WI38 (cell line): Measurements from ENCODE around the gene IGSF21.
"Not testable (repeated sequence)": the region's sequence is repeated elsewhere in the genome, so short reads cannot be mapped to it uniquely, and the experiment has no call there.

Experiments used
- H3K4me3 ChIP-seq: 2 replicates; pipeline ENCODE4 v1.5.1; 2011; ENCODE audit warnings: low read depth, mild to moderate bottlenecking, control low read depth, low read length
- CTCF ChIP-seq: IDR thresholded peaks from 2 replicates; pipeline ENCODE4 v1.5.1; 2012; ENCODE audit warnings: low read depth, mild to moderate bottlenecking, control low read depth, low read length

IGSF21 gene

GRCh38 chr1:18414872-18415447 is 307.4 kb downstream of the IGSF21 start:
- TF ChIP-seq CTCF, result no peak
- no peak overlapping the region for H3K4me3 ChIP-seq

- H3K4me3 ChIP-seq, result no peak overlapping the region
- TF ChIP-seq CTCF, result no peak
Measured at GRCh38 chr1:18415448-18416027, 307.9 kb downstream of the IGSF21 start.

GRCh38 chr1:18416126-18416525 is 308.5 kb downstream of the IGSF21 start:
- H3K4me3 ChIP-seq, result not testable (repeated sequence)

GRCh38 chr1:18417316-18418269 is 310.0 kb downstream of the IGSF21 start:
- TF ChIP-seq CTCF, result no peak
- H3K4me3 ChIP-seq, result no peak overlapping the region

GRCh38 chr1:18419113-18419844 is 311.7 kb downstream of the IGSF21 start:
- H3K4me3 ChIP-seq, result no peak overlapping the region
- no peak for TF ChIP-seq CTCF

- H3K4me3 ChIP-seq, result no peak overlapping the region
- no peak for TF ChIP-seq CTCF
Measured at GRCh38 chr1:18419845-18420184, 312.2 kb downstream of the IGSF21 start.

GRCh38 chr1:18422076-18422777 is 314.6 kb downstream of the IGSF21 start:
- no peak for TF ChIP-seq CTCF
- no peak overlapping the region for H3K4me3 ChIP-seq
